ENCODE data around the gene UGT3A1.

GRCh38 chr5:36027711-36028110 lies 36.5 kb upstream of the UGT3A1 start:
- no peak for TF ChIP-seq ZNF274 (IDR thresholded peaks at IDR 0.05; ENCODE audit: low read depth, low read length)
- no peak for TF ChIP-seq YY1 (IDR thresholded peaks at IDR 0.05; ENCODE audit: insufficient read depth, insufficient read length)

All from NT2/D1 (cell line).